HG03097 (cell line): ENCODE measurements around the gene GRID2.
"Not testable (repeated sequence)": the region's sequence is repeated elsewhere in the genome, so short reads cannot be mapped to it uniquely, and the experiment has no call there.

Source experiments
- ATAC-seq: cut with Tn5 transposase; IDR thresholded peaks from one replicate; pipeline ENCODE4 v1.9.1; 2021; ENCODE audit not compliant: unreplicated experiment, low FRiP score

Gene GRID2

DNA sequence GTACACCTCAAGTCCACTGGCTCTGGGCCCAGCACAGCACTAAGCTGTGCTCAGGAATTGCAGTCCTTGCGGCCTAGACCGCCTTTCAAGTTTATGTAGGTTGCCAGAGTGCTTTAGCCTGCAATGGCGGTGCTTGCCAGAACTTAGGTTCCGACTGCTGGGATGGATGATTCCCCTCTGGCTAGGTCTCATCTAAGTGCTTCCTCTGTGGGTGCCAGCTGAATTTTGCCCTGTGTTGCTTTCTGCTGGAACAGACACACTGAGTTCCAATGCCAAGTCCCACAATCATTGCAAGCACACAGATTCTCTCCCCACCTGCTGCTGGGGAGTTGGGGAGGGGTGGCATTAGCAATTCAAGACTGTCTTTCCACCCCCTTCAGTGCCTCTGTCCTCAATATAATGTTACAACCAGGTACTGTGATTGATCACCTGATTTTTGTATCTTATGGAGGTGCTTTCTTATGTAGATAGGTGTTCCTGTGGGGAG is 129.5 kb downstream of the GRID2 start:
- no peak for ATAC-seq

GRCh38 chr4:92438722-92439121 is 135.0 kb downstream of the GRID2 start:
- not testable (repeated sequence) for ATAC-seq

GRCh38 chr4:92442131-92442530 is 138.4 kb downstream of the GRID2 start:
- not testable (repeated sequence) for ATAC-seq

GRCh38 chr4:92444143-92444843 is 140.5 kb downstream of the GRID2 start:
- ATAC-seq: not testable (repeated sequence)

GRCh38 chr4:92445127-92445526 is 141.4 kb downstream of the GRID2 start:
- no peak for ATAC-seq

DNA sequence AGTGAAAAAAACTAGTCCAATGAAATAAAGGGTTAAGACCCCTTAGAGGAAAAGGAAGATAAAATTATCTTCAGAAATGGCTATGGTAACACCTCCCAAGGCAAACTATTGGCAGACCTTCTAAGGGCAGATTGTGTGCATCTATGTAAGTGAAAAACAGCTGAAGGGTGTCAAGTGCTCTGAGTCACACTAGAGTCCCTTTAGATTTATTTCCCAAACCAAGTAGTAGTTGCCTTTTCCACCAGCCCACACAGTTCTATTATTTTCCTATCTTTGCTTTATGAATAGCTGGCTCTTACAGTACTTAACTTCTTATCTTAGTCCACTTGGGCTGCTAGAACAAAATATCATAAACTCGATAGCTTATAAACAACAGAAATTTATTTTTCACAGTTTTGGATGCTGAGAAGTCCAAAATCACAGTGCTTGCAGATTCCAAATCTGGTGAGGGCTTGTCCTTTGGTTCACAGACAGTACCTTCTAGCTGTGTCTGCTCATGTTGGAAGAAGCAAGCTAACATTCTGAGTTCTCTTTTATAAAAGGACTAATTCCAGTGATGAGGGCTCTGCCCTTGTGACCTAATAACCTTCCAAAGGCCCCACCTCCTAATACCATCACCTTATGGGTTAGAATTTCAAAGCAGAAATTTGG is 143.6 kb downstream of the GRID2 start:
- no peak for ATAC-seq

GRCh38 chr4:92448176-92448575 is 144.4 kb downstream of the GRID2 start:
- not testable (repeated sequence) for ATAC-seq

DNA sequence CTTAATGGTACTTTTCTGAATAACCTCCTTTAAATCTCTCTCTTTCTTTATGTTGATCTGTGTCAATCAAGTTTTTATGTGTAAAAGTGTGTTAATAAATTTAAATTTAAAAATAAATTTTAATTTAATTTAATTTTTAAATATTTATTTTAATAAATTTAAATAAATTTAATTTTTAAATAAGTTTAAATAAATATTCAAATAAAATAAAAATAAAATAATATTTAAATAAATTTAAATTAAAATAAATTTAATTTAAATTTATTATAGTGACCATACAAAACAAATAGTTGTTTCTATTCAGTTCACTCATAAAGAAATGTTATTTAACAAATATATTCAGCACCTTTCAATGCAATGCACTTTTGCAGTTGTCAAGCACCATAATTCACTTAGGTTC is 146.9 kb downstream of the GRID2 start:
- ATAC-seq: no peak

DNA sequence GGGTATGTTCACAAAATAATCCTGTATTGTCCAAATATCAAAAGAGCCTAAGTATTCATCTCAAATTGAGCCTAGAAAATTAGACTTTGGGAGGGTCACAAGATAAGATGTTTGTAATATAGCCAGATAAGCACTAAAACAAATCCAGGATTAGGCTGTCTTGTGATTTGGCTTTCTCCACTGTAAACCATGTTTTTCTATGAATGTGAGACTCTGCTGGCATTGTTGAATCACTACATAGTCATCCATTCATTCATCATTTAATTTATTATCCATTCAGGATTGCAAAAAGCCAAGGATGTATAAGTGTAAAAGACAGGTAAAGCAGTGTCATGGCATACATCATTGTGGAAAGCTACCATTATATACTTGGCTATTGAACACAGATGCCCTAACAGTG is 148.0 kb downstream of the GRID2 start:
- ATAC-seq: no peak

DNA sequence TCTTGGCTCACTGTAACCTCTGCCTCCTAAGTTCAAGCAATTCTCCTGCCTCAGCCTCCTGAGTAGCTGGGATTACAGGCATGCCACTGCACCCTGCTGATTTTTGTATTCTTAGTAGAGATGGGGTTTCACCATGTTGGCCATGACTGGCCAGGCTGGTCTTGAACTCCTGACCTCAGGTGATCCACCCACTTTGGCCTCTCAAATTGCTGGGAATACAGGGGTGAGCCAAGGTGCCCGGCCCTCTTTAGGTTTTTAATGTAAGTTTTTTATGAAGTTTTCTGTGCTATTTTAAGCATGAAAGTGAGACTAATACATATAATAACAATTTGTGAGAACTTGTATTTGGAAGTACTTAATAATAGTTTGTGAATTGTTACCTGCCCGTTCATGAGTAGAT is 148.6 kb downstream of the GRID2 start:
- ATAC-seq: not testable (repeated sequence)

DNA sequence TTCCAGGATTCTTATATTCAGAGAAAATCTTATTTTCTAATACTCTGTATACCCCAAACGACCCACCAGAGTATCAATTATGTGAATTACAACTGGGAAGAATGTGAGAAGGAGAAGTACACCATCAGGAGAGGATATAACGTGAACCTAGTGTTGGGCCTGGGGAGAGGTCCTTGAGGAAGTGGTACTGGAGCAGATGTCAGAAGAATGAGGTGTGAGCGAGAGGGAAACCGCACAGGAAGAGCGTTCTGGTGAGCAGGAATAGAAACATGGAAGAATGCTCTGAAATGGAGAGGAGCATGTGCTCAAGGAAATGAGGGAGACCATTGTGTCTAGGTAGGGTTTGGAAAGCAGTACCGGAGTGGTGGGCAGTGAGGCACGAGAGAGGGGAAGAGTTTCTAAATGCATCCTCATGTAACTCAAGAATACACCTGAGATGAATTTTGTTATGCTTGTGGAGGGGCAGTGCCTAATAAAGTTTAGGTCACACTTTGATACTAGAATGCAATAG is 151.6 kb downstream of the GRID2 start:
- ATAC-seq: no peak

DNA sequence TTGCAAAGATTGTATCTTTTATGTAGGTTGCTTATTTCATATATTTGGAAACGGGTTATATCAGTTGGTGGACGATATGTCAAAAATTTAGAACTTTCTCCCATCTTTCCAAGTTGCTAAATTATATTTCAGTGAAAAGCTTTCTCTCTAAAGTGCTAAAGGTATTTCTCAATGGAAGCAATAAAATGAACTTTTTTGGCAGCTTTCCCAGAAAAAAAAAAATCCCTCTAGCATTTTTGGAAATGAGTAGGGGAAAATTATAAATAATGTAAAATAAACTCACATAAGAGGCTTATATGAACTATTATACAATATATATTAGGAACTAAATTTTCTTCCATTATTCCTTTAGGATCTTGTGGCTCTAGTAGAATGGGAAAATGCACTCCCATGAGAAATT is 152.2 kb downstream of the GRID2 start:
- no peak for ATAC-seq

DNA sequence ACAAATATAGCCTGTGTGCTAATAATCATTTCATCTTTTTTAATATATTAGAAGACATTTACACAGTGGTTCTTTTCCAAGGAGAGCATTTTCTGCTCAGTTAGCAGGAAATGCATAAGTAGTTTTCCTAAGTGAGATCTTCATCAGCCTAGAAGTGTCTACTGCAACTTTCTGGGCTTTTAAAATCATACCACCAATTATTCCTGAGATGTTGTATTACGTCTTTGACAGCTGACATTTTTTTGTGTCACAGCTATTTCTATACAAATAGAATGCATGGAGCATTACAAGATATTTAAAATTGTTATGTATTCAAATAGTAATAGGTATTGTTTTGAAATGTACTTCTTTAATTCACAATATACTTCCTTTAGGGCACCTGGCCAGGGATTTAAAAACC is 158.0 kb downstream of the GRID2 start:
- ATAC-seq: no peak

GRCh38 chr4:92477298-92477697 is 173.5 kb downstream of the GRID2 start:
- no peak for ATAC-seq

GRCh38 chr4:92483341-92483740 is 179.6 kb downstream of the GRID2 start:
- no peak for ATAC-seq

GRCh38 chr4:92488496-92488895 is 184.7 kb downstream of the GRID2 start:
- ATAC-seq: no peak

DNA sequence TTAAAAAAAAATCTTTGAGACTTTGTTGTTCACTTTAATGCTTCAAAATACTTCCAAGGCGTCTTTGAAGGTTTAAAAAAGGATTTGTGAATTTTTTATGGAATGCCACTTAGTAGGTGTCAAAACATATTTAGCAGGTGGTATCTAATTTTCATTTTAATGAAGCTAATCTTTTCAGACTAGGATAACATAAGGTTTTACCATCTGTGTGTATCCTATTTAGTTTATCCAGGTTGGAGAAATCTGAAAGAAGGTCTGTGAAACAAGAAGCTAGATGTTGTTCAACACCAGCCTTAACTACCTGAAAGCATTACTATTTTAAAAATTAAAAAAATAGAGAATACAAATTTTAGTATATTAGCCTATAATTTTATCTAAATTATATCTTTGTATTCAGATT is 193.4 kb downstream of the GRID2 start:
- no peak for ATAC-seq

DNA sequence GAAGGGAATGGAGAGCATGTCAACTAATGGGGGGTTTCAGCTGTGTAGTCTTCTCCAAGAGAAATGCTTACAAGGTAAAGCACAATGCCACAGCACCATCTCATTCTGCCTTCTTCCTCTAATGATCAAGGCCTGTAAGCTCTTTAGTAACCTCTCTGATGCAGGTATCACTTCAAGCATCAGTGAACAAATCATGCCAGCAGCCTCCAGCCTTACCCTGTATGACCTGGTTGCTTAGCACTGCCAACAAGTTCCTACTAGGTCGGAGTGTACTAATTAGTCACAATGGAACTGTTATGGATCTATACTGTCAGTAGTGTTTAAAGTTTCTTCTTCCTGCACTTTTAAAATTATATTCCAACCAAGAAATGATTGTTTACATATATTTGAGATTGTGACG is 197.7 kb downstream of the GRID2 start:
- no peak for ATAC-seq

- no peak for ATAC-seq
Measured at GRCh38 chr4:92506933-92507332, 203.2 kb downstream of the GRID2 start.

- no peak for ATAC-seq
Measured at GRCh38 chr4:92514627-92515026, 210.9 kb downstream of the GRID2 start.

DNA sequence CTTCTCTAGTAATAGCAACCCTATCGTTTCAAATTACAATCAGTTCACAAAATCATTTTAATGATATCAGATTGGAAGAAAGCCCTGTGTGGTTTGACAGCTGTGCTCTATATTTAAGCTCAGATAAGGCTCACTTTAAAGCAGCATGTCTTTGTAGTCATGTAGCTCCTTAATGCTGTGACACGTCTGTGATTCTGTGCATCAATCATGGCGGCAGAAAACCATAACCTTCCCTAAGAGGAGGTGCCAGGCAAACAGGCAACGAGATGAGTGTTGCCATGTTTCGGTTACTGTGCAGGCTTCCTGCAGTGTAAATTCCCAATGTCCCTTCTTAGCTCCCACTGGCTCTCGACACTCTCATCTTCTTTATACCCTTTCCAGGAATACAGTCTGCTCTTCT is 212.7 kb downstream of the GRID2 start:
- no peak for ATAC-seq

GRCh38 chr4:92519727-92520126 is 216.0 kb downstream of the GRID2 start:
- ATAC-seq: no peak
